ENCODE measurements around the gene IFI27L2. TPM values are rescaled to one million over a fixed set of nuclear protein-coding genes. Genes with fewer than 3 reads are reported as not detected.

The IFI27L2 gene
- 100 to 1,000 TPM in 1 of 4 donors, 10 to 100 TPM in 2, not detected in 1; 32.8 to 108 (median 74.6) TPM for total RNA-seq

DNA sequence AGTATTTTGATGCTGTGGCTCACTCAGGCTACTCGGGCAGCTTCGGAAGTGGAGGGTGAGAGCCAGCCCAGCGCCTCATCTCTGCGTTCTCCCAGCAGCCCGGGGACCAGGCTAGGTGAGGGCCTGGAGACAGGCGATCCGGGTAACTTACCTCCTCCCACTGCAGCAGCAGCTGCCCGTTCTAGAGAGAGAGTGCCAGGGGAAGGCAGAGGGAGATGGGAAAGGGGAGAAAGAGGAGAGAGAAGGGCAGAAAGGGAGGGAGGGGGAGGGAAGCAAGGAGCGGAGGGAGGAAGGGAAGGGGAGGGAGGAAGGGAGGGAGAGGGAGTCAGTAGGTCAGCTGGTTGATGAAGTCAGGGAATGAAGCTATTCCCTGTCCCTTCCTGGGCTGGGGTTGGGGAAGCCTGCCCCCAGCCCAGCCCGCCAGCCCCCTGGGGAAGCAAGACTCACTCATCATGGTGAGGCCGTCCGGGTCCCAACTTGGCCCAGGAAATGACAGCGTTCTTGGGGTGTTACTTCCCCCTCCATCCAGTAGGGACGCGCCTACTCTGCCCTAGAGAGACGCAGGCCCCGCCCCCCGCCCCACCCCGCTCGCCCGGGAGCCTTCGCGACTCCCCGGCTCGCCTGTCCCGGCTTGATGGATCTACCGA, at the start of gene IFI27L2:
Gene IFI27L2, minus strand, starts transcription at position 494 of the 647 bp plus-strand sequence. Its CDS starts 40 bp downstream, at position 454.
- peak; percentile 74 for DNase-seq
- in situ Hi-C loops (cut with MboI; ENCODE audit: low pct_ligation_motif_present in 1 of 4, low pct_unique_long_range_greater_than_20kb in 1 of 4, low sequenced_read_pairs in 3 of 4) = no loop called here
- TF ChIP-seq, protein P1, sequence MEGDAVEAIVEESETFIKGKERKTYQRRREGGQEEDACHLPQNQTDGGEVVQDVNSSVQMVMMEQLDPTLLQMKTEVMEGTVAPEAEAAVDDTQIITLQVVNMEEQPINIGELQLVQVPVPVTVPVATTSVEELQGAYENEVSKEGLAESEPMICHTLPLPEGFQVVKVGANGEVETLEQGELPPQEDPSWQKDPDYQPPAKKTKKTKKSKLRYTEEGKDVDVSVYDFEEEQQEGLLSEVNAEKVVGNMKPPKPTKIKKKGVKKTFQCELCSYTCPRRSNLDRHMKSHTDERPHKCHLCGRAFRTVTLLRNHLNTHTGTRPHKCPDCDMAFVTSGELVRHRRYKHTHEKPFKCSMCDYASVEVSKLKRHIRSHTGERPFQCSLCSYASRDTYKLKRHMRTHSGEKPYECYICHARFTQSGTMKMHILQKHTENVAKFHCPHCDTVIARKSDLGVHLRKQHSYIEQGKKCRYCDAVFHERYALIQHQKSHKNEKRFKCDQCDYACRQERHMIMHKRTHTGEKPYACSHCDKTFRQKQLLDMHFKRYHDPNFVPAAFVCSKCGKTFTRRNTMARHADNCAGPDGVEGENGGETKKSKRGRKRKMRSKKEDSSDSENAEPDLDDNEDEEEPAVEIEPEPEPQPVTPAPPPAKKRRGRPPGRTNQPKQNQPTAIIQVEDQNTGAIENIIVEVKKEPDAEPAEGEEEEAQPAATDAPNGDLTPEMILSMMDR (IDR thresholded peaks at IDR 0.05) = peak; percentile 34 to 58 (median 41)
- TF ChIP-seq POLR2A (IDR thresholded peaks at IDR 0.05) (peak; percentile 23), EP300 (IDR thresholded peaks at IDR 0.05; ENCODE audit: low read depth) (no peak), POLR2AphosphoS5 (IDR thresholded peaks at IDR 0.05) (peak in 2 of 3 donors; percentile 13 to 16)
- no peaks in the 10 kb centered on the region for H3K36me3 ChIP-seq
- intact Hi-C loops (cut with DNase I; ENCODE audit: low total_unique reads) = no loop called here
- H3K27me3 ChIP-seq = no peaks in the 10 kb centered on the region
- 0 to 3% methylated on average over 1 to 27 of the region's 27 CpGs for WGBS, 2 donors (ENCODE audit: low coverage in 1 of 2)
- H3K4me1 ChIP-seq = peaks cover 9 to 19% (median 15%) of the 10 kb centered on the region in 4 donors
- peak within 1 kb of the TSS; percentile 75 to 83 (median 79) for H3K27ac ChIP-seq
- H3K9me3 ChIP-seq = no peaks in the 10 kb centered on the region
- H3K4me3 ChIP-seq = peak within 1 kb of the TSS; percentile 39 to 60 (median 42)

GRCh38 chr14:94177806-94178205, 48.4 kb upstream of the IFI27L2 start:
- DNase-seq = no peak
- H3K4me3 ChIP-seq = no peak overlapping the region
- 38 to 73% methylated on average over 1 of the region's 1 CpG for WGBS, 2 donors (ENCODE audit: low coverage in 1 of 2)
- in situ Hi-C loops (cut with MboI; ENCODE audit: low pct_ligation_motif_present in 1 of 4, low pct_unique_long_range_greater_than_20kb in 1 of 4, low sequenced_read_pairs in 3 of 4) (no loop called here), intact Hi-C loops (cut with DNase I; ENCODE audit: low total_unique reads) (no loop called here)
- no peaks in the 10 kb centered on the region for H3K9me3 ChIP-seq
- peaks cover 76% of the 10 kb centered on the region for H3K27me3 ChIP-seq
- H3K27ac ChIP-seq = no peak overlapping the region
- H3K36me3 ChIP-seq = no peaks in the 10 kb centered on the region
- TF ChIP-seq POLR2A (IDR thresholded peaks at IDR 0.05) = no peak
- TF ChIP-seq EP300 (IDR thresholded peaks at IDR 0.05; ENCODE audit: low read depth) = no peak
- no peak for TF ChIP-seq POLR2AphosphoS5 (IDR thresholded peaks at IDR 0.05)
- TF ChIP-seq, protein P1 (IDR thresholded peaks at IDR 0.05) = no peak
- H3K4me1 ChIP-seq = peaks cover 0 to 23% (median 17%) of the 10 kb centered on the region in 4 donors

- intact Hi-C loops (cut with DNase I; ENCODE audit: low total_unique reads) (no loop called here), in situ Hi-C loops (cut with MboI; ENCODE audit: low pct_ligation_motif_present in 1 of 4, low pct_unique_long_range_greater_than_20kb in 1 of 4, low sequenced_read_pairs in 3 of 4) (no loop called here)
- no peak for DNase-seq
- Histone ChIP-seq H3K27ac (no peak overlapping the region), H3K36me3 (no peaks in the 10 kb centered on the region), H3K9me3 (no peaks in the 10 kb centered on the region), H3K4me1 (peaks cover 0 to 23% (median 17%) of the 10 kb centered on the region in 4 donors), H3K27me3 (peaks cover 77% of the 10 kb centered on the region), H3K4me3 (no peak overlapping the region)
- 54 to 69% methylated on average over 3 of the region's 3 CpGs for WGBS, 2 donors (ENCODE audit: low coverage in 1 of 2)
- TF ChIP-seq EP300 (IDR thresholded peaks at IDR 0.05; ENCODE audit: low read depth) = no peak
- TF ChIP-seq, protein P1 (IDR thresholded peaks at IDR 0.05) = no peak
- no peak for TF ChIP-seq POLR2AphosphoS5 (IDR thresholded peaks at IDR 0.05)
- TF ChIP-seq POLR2A (IDR thresholded peaks at IDR 0.05) = no peak
Observed at GRCh38 chr14:94176808-94177207, 47.4 kb upstream of the IFI27L2 start.

- peaks cover 83% of the 10 kb centered on the region for H3K27me3 ChIP-seq
- H3K4me3 ChIP-seq = peak overlapping the region in 1 of 4 donors; percentile 60
- intact Hi-C loops (cut with DNase I; ENCODE audit: low total_unique reads) = no loop called here
Observed at GRCh38 chr14:94175747-94176146, 46.3 kb upstream of the IFI27L2 start.

More at GRCh38 chr14:94175747-94176146, 46.3 kb upstream of the IFI27L2 start:
- Histone ChIP-seq H3K36me3 (no peaks in the 10 kb centered on the region), H3K9me3 (no peaks in the 10 kb centered on the region), H3K4me1 (peaks cover 0 to 23% (median 16%) of the 10 kb centered on the region in 4 donors), H3K27ac (no peak overlapping the region)
- TF ChIP-seq POLR2AphosphoS5 (IDR thresholded peaks at IDR 0.05) = no peak
- TF ChIP-seq, protein P1 (IDR thresholded peaks at IDR 0.05) = no peak
- no peak for TF ChIP-seq EP300 (IDR thresholded peaks at IDR 0.05; ENCODE audit: low read depth)
- TF ChIP-seq POLR2A (IDR thresholded peaks at IDR 0.05) = no peak
- DNase-seq = no peak
- WGBS, 2 donors (ENCODE audit: low coverage in 1 of 2) = 28 to 40% methylated on average over 5 to 7 of the region's 7 CpGs
- in situ Hi-C loops (cut with MboI; ENCODE audit: low pct_ligation_motif_present in 1 of 4, low pct_unique_long_range_greater_than_20kb in 1 of 4, low sequenced_read_pairs in 3 of 4) = no loop called here

Measured in transverse colon (tissue), 4 donors.